Activated CD8-positive, alpha-beta memory T cell treated with anti-CD3 and anti-CD28 coated beads, Interleukin-2, amount 50 U/mL, for 4 hours (primary cell): ENCODE results near the gene SIGLEC6.
"Not testable (repeated sequence)": the region's sequence is repeated elsewhere in the genome, so short reads cannot be mapped to it uniquely, and the experiment has no call there.

Experiments used
- DNase-seq: peaks from one replicate; pipeline ENCODE4 v3.0.0-alpha.2; 2020

Gene SIGLEC6

DNA sequence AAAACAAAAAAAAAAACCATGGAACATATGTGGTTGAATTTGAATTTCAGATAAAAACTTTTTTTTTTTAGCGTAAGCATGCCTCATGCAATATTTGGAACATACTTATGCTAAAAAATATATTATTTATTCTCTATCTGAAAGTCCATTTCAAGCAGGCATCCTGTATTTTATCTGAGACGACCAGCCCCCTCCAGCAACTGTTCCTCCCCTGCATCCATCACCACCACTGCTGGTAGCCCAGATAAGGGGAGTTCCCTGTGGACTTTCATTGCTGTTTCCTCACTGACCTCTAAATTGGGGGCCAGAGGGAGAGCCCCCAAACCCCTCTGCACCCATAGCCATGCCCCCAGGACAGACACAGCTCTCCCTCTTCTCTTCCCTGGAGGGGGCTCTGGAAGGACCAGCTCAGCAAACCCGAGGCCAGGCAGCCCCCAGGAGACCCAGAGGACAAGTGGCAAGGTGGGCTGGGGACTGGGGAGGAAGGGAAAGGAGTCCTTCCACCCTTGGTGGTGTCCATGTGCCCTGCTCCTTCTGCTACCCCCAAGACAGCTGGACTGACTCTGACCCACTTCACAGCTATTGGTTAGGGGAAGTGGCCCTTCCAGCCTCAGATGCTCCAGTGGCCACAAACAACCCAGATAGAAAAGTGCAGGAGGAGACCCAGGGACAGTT, 23.3 kb downstream of the SIGLEC6 start:
- no peak for DNase-seq

DNA sequence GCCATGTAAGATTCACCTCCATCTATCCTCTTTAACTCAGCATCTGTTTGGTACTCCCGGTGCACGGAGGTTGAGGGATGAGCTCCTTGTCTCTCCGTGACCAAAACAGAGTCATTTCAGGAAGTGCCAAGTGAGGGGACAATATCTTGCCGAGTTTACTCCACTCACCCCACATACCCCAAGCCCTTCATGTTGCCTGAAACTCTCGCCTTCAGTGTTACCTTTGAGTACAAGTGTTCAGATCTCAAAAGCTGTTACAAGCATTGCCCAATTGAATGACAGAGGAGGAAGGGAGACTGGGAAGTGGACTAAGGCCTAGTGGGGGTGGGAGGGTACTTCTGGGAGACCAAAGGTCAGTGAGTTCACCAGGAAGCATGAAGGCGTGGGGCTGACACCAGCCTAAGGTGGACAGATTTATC, 23.8 kb downstream of the SIGLEC6 start:
- no peak for DNase-seq

DNA sequence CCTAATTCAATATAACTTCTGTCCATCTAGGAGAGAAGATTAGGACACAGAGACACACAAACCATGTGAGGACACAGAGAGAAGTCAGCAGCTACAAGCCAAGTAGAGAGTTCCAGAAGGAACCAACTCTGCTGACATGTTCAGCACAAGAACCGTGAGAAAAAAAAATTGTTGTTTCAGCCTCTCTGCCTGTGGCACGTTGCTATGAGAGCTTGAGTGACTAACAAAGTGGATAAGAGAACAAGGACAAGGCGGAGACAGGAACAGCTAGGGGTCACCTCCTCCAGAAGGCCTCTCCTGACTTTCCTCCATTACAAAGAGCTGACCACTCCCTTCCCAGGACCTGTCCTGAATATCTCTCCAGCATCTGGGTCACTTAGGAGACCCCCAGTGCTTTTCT, 24.3 kb downstream of the SIGLEC6 start:
- DNase-seq, result no peak

DNA sequence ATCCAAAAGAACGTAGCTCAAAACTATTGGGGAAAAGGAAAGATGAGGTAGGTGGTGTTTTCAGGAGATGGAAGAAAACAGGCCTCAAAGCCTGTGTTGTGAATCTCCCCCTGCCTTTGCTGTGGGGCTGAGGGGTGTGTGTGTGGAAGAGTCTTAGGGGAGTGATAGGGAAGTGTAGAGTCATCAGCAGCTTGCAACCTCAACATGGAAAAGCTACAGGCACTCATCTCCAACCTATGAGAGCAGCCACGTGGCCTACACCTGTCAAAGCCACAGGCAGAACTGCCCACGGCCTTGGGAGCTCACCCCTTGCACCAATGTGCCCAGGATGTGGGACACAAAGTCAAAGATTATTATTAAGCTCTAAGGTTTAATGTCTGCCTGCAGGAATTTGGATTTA, 25.6 kb downstream of the SIGLEC6 start:
- DNase-seq, result no peak

DNA sequence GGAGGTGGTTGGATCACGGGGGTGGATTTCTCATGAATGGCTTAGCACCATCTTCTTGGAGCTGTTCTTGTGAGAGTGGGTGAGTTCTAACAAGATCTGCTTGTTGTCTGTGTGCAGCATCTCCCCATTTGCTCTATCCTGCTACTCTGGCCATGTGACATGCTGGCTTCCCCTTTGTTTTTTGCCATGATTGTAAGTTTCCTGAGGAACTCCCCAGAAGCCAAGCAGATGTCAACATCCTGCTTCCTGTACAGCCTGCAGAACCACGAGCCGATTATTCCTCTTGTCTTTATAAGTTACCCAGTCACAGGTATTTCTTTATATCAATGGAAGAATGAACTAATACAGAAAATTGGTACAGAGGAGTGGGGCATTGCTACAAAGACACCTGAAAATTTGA, 27.6 kb downstream of the SIGLEC6 start:
- DNase-seq, result no peak

DNA sequence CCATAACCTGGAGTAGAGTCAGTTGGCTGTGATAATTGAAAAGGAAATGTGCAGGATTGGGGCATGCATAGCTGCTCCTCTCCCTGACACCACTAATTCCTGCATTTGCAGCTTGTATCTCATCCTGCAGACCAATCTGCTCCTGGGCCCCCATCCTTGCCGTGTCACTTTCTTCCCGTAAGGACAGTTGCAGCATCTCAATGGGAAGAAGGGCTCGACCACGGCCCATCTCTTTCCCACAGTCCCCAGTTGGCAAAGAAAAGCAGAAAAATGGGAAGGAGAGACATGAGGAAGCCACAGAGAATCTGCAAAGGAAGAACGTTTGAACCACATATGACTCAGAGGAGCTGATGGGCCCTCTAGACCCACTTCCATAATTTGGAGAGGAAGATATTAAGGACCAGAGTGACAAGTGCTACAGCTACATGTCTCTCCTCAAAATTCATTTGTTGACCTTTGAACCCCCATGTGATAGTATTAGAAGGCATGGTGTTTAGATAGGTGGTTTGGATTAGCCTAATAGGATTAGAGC, 28.1 kb downstream of the SIGLEC6 start:
- DNase-seq, result no peak

DNA sequence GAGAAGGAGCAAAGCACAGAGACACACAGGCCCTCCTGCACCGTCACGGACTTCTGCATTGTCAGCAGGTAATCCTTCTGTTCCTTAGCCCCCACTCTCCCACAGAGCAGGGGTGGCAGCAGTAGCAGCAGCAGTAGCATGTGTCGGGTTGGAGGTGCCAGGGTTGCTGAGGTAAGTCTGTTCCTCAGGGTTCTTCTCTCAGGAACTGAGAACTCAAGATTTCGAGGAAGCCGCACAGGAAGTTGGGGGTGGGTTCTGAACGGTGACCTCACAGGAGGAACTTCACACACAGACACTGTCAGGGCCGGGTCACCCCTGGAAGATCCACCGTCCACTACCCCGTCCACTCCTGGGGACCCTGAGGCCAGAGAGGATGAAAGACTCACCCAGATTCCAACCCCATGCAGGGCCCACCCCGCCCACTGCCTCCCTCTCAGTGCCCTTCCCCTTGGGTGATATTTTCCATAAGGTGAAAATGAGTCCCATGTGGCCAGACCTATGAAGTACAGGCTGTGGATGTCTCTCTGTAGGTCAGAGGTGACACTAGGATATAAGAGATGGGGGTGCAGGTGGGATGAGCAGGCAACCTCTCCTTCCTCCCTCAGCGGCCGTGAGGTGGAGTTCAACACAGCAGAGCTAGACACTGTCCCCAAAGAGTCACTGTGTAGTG, 29.7 kb downstream of the SIGLEC6 start, which contains the start of gene SIGLEC12:
Gene SIGLEC12, minus strand, starts transcription at position 207 of the 670 bp plus-strand sequence. Its CDS starts 67 bp downstream, at position 140.
- DNase-seq, result no peak

DNA sequence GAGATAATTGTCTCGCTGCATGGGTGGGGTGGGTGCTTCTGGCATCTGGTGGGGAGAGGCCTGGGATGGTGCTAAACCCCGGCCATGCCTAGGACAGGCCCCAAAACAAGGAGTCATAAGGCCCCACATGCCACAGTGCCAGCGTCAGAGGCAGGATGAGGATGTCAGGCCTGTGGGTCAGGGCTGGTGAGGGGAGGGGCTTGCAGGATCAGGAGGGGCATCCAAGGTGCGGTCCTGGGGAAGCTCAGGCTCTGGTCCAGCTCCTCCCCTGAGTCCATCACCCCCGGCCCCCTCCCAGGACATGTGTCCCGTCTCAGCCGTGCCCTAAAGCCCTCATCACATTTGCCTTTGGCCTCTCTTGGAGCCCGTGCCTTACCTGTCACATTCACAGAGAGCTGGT, 30.5 kb downstream of the SIGLEC6 start:
- not testable (repeated sequence) for DNase-seq

DNA sequence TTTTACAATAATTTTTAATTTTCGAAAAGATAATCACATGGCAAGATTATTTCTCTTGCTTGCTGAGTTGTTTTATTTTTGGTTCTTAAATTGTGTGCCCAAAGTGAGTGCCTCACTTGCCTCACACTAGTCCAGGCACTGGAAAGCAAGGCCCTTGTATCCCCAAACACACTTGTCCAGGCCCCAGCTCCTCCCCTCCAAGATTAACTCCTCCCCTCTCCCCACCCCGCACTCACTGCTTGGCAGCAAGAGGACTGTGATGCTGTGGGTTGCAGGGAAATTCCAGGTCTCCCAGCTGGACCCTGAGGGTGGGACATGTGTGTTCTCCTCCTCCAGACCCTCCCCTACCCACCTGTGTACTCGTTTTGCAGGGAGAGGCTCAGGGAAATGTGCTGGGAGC, 33.8 kb downstream of the SIGLEC6 start:
- DNase-seq, result no peak

DNA sequence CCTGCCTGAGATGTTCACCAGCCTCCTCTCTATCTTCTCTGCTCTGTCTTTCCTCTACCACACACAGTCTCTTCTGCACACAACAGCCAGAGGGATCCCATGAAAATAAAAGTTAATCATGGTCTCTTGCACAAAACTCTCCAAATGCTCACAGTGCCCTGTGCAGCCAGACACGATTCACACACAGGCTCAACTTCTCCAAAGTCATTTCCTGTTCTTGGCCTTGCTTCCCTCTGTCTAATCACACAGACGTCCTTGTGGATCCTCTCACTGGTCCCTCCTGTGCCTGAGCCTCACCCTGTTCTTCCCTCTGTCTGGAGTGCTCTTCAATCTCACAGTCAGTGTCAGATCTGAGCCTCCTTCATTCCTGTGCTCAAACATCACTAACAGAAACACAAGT, 37.7 kb downstream of the SIGLEC6 start:
- DNase-seq, result no peak

DNA sequence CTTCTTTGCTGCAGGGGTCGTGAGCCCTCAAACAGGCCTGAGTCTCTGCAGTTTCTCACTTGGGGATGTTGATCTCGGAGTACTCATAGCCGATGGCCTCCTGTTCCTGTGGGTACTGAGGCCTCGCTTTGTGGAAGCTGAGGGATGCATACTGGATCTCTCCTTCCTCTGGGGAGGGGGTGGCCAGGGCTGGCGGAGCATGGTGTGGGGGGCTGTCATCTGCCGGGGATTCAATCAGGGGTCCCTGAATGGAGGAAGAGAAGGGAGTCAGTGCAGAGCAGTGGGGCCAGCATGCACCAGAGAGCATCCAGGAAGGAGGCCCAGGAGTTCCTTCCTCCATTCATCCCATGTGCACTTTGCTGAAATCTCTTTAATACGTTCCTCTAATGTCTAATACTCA, 39.9 kb downstream of the SIGLEC6 start:
- DNase-seq, result no peak

DNA sequence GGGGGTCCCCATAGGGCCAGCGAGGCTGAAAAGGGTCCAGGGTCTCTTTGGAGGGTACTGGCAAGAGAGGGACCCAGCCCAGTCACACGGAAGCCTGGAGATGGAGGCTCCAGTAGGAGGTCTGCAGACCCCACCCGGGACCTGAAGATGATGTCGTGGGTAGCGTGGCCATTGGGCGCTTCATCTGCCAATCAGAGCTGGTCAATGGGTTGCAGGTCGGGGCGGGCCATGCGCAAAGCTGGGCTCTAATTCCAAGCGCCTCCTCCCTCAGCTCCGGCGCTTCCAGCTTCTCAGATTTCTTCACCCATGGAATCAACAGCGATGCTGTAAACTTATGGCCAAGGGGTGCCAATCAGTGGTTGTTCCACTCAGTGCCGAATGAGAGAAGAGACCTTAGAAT, 40.8 kb downstream of the SIGLEC6 start:
- no peak for DNase-seq

DNA sequence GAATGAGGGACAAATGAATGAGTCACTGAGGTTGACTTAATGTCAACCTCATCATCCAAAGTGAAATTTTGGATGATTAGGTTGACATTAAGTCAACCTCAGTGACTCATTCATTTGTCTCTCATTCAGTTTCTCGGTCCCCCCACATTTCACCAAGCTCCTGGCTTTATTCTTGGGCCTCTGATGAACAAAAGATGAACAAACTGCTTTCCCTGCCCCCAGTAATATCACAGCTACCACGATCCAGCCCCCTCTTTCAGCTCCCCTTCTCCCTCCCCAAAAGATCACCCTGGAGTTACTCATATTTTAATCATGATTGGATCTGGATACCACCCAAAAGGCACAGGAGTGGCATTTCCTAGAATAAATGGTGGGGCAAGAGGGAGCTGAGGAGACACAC, 42.4 kb downstream of the SIGLEC6 start:
- DNase-seq, result no peak

DNA sequence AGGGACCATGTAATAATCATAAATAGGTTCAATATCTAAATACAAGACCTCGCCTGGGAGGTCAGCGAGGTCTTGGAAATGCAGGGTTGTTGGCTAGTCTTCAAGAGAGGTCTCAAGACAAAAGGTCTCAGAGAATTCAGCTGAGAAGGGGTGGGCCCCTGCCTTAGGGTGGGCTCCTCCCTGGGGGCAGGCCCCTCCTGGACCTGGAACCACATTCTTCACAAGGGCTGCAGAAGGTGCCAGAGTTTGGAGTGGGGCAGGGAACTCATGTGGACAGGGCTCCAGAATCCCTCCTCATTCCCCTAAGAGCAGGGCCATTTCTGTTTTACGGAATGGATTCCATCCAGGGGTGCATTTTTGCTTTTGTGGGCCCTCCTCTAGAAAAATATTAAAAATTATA, 43.0 kb downstream of the SIGLEC6 start:
- no peak for DNase-seq

DNA sequence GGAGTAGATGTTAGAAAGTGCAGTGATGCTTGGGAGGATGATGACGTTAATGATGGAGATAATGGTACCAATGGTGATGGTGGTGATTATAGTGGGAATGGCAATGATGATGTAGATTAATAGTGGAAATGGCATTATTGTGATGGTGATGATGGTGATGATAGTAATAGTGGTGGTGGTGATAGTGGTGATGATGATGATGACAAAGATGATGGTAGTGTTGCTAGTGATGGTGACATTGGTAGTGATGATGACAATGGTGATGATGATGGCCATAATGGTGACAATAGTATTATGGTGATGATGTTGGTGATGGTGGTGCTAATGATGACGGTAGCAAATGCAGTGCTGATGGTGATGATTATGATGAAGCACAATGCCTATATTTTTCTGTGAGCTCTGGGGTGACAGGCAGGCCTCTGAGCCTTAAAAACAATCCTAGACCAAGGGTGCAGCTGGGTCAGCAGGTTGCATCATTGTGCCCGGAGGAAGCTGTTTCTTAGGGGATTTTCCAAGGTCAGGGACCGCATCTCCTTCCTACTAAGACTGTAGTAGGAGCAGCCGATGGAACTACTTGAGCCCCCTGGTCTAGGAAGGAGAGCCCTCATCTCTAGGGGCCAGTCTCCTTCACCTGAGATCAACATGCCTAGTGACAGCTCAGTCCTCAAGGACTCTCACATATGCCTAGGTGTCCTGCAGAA, 45.4 kb downstream of the SIGLEC6 start:
- DNase-seq, result no peak

DNA sequence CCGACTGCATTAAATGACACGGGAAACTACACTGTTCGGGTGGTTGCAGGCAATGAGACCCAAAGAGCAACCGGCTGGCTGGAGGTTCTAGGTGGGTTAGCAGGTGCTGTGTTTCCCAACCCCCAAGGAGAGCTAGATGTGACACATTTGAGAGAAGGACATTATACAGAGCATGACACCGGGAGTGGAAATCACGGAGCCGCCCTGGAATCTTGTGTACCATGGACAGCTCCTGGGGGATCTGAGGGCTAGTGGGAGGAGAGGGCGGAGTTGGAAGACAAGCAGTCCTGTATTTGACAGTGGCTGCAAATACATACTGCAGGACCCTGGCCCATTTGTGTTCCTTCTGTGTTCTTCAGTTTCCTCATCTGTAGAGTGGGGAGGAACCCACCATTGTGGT, 50.9 kb downstream of the SIGLEC6 start:
- DNase-seq, result no peak

DNA sequence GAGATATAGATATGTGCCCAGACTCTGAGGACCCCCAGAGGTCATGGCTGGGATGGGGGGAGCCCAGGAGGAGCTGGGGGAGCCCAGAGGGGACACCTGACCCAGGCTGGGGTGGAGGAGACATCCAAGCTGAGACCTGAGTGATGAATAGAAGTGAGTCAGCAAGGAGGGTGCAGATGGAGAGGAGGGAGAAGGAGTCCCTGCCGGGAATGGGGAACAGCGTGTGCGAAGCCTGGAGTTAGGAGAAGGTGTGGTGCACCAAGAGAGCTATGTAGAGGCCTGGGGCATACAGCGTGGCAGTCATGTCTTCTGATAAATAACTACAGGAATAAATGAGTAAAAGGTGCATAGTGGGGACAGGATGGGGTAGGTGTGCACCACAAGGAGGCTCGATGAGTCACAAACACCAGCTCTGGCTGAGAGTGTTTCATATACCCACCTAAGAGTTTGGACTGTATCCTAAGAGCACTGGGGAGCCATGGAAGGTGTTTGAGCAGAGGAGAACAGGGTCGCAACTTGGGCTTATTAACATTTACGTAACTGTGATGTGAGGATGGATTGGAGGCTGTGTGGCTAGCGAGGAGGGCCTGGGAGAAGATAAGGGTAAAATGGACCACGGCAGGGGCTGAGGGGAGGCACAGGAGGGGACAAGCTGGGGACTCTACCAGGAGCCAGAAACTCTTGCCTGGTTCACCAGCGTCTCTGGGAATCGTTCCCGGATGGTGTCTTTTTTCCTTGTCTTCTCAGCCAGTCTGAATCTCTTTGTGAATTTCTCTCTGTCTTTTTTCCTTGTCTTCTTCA, 51.7 kb downstream of the SIGLEC6 start:
- DNase-seq, result no peak

DNA sequence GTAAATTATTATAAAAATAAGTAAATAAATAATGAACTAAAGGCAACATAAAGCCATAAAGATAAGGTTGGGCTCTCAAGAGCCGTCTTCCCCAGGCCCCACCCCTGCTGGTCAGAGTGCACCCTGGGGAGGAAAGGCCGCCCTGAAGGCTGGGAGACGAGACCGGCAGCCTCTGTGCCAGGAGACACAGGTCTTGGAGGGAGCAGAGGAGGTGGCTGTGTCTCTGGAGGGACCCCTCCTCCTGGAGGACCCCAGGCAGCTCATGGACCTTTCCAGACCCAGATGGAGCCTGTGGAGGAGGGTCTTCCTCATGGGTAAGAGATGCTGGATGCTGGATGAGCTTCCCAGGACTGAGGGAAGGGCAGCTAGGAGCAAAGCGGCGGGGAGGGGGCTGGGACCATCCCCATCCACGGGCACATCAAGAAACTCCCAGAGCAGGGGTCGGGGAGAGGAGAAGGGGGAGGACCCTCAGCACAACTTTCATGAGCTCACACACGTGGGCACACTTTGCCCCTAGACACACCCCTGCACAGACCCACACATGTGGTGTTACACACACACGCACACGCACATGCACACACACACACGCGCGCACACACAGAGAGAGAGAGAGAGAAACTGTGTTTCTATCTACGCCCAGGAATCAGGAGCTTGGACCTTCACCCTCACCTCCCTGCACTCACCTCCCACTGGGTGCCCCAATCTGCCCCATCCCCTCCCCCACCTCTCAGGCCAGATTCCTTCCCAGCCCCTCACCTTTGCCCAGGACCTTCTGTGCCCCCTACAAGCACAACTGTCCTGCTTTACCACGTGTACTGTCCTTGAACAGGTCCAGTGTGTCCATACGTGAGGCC, 52.9 kb downstream of the SIGLEC6 start, which contains the start of gene CEACAM18:
Gene CEACAM18, plus strand, starts transcription at position 159 of the 854 bp plus-strand sequence.
- DNase-seq, result no peak

DNA sequence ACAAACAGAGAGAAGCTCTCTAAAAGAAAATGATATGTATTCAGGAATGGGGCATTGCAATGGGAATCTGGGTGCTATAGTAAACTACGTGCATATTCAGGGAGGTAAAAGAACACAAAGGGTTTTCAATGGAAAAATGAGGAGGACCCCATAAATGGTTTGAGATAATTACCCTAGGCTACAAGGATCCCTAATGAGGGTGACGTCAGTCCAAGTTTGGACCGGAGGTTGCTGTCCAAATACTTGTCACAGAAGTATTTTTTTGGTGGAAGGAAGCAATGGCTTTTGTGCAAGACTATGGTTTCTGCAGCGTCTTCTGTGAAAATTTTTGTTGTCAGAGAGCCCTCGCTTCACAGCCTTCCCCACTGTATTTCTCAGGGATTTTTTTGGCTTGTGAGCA, 54.1 kb downstream of the SIGLEC6 start:
- no peak for DNase-seq

DNA sequence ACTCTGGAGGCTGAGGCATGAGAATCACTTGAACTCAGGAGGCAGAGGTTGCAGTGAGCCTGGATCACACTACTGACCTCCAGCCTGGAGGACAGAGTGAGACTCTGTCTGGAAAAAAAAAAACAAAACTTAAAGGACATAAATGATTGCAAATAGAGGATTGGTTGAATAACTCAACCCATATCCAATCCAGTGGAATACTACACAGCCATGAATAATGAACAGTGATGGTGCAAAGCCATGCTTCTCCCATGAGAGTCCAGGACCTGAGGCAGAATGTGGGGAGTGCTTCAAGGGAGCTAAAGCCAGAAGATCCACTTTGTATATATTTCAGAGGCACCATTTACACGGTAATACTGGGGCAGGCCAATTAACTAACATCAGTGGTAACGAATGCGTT, 55.3 kb downstream of the SIGLEC6 start:
- DNase-seq, result no peak

DNA sequence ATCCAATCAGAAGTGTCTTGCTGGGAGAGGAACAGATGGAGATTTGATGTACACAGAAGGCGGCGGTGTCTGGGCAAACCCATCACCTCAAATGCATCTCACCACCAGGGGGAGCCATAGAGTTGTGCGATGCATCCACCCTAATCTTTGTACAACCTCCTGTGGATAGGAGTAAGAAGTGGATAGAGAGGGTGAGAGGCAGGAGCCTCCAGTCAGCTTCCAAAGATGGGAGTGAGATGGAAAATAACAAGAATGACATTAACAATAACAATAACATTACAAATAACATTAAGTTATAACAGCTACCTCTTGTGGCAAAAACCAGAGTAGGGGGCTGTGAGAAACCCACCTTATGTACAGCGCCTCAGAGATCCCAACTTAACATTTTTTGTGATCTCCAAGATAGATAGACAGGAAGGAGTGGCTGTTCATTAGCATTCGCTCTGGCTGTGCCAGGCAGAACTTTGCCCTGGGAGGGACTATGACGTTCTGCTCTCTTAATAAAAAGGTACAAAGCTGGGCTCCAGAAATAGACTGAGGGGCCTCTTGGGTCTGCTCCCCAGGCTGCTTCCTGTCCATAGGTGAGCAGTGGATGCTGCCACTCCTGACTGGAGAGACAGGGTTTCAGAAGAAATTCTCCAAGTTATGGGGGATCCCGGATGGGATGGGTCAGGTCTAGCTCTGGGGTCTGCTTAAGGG, 58.3 kb downstream of the SIGLEC6 start:
- DNase-seq, result peak; percentile 89
